AG04450 (cell line): ENCODE data around the gene MPP2. TPM values are rescaled to one million over a fixed set of nuclear protein-coding genes. Genes with fewer than 3 reads are reported as not detected.

Experiments used
- CTCF ChIA-PET: fragments of 300-600, 350-600 bp; formaldehyde crosslinking; extraction: SDS; loops from one replicate; lab custom pipeline; 2022; ENCODE audit warnings: antibody characterized with exemption, inconsistent platforms; lab: Charles Lee
- POLR2A ChIA-PET: fragments of 350-600 bp; formaldehyde crosslinking; extraction: SDS; loops from one replicate; lab custom pipeline; 2021; ENCODE audit warnings: antibody characterized with exemption, inconsistent platforms; lab: Yijun Ruan, JAX
- DNase-seq: peaks from one replicate; pipeline ENCODE4 v3.0.0-alpha.2; 2011; ENCODE audit warnings: low read depth, low spot score
- H3K27ac ChIP-seq: one replicate; pipeline ENCODE4 v1.5.1; 2012; ENCODE audit warnings: low read depth, low read length, control low read depth
- H3K27me3 ChIP-seq: one replicate; pipeline ENCODE4 v1.6.0; 2012; ENCODE audit warnings: low read length; ENCODE audit not compliant: control insufficient read depth, insufficient read depth
- H3K4me3 ChIP-seq: 2 replicates; pipeline ENCODE4 v1.5.1; 2011; ENCODE audit warnings: mild to moderate bottlenecking, low read depth, low read length, control low read depth
- H3K9me3 ChIP-seq: 2 replicates; pipeline ENCODE4 v1.5.1; 2012; ENCODE audit warnings: low read length; ENCODE audit not compliant: control insufficient read depth, insufficient read depth
- CTCF ChIP-seq: IDR thresholded peaks from 2 replicates; pipeline ENCODE4 v1.5.1; 2011; ENCODE audit warnings: low read depth, low read length, control low read depth, inconsistent platforms
- polyA plus RNA-seq: library from polyadenylated mRNA; depleted of rRNA; stranded (reverse); fragments of >200 nt; gene quantifications from 2 replicates; pipeline ENCODE4 v1.2.3, GENCODE V29; 2011; rRNA removed

Gene MPP2
- polyA plus RNA-seq, 1 experiment = 2.4 TPM

DNA sequence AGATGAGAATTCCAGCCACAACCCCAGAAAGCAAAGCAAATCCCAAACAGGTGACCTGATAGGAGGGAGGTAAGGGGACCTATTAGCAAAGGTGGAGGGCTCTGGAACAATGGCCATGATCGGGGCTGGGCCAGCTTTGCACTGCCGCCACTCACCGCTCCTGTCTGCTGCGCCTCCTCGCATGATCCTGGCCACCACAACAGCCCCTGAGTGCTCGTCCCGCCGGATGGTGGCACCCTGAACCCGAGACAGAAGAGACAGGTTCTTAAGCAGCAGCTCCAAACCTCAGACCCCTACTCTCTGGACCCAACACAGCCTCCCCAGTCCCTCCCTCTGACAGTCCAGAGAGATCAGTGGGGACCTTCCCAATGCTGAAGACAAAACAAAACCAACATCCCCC is 79.7 kb downstream of the MPP2 start:
- TF ChIP-seq CTCF = no peak
- Histone ChIP-seq H3K4me3 (no peak overlapping the region), H3K27ac (no peak overlapping the region), H3K27me3 (no peaks in the 10 kb centered on the region), H3K9me3 (no peaks in the 10 kb centered on the region; the same call in 1 of the 2 replicates)
- DNase-seq = no peak
- POLR2A ChIA-PET = no interaction called here
- CTCF ChIA-PET = no interaction called here

DNA sequence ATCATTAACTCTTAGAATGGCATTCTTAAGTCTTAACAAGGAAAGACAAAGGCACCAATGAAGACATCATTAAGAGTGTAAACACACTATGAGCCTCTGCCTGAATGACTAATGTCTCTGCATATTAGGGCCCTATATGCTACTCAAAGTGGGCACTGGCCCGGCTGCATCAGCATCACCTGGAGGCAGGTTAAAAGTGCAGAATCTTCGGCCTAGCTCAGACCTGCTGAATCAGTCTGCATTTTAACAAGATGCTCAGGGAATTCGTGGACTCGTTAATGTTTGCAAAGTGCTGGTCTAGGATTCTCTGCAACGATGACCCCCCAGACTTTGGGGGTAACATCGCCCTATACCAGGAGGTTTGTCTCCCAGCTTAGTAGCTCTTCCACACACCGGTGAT is 81.1 kb downstream of the MPP2 start:
- H3K9me3 ChIP-seq = no peaks in the 10 kb centered on the region; the same call in 1 of the 2 replicates
- TF ChIP-seq CTCF = no peak
- no peak overlapping the region for H3K27ac ChIP-seq
- ChIA-PET POLR2A (no interaction called here), CTCF (interaction anchor here (0.7 kb wide), 2 partner anchors 20 to 290 kb away, joined by 3 read pairs; partner anchors contain the start of gene CD300LG)
- DNase-seq = no peak
- no peaks in the 10 kb centered on the region for H3K27me3 ChIP-seq
- no peak overlapping the region for H3K4me3 ChIP-seq

DNA sequence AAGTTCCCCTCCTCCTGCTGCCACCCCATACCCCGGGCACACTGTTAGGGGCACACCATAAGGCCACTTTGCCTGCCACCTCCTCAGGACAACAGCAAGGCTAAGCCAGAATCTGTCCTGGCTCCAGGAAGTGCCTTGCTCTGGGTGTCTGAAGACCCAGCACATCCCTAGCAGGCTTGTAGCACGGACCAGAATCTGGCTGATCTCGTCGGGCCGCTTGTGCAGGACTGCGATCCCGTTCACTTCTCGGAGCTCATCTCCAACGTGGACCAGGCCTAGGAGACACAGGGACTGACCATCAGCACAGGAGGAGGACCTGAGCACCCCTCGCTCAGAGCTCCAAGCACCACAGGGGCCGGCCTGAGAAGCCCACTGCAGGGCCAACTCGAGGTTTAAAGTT is 81.8 kb downstream of the MPP2 start:
- POLR2A ChIA-PET = no interaction called here
- Histone ChIP-seq H3K9me3 (no peaks in the 10 kb centered on the region; the same call in 1 of the 2 replicates), H3K27me3 (no peaks in the 10 kb centered on the region), H3K27ac (no peak overlapping the region), H3K4me3 (no peak overlapping the region)
- no peak for DNase-seq
- CTCF ChIA-PET = no interaction called here
- TF ChIP-seq CTCF = no peak

Other genes with a start within 250 kb of the MPP2 start
- gene MEOX1, start 245.6 kb downstream of the MPP2 start, polyA plus RNA-seq = 0.05 and 0.07 TPM in 2 replicates
- gene SOST, start 148.7 kb downstream of the MPP2 start, polyA plus RNA-seq = not detected in 2 replicates
- gene DUSP3, start 128.6 kb downstream of the MPP2 start, polyA plus RNA-seq = 45.3 and 45.9 TPM in 2 replicates
- 0.02 TPM in 1 of 2 replicates, not detected in the other for gene CFAP97D1, start 127.1 kb downstream of the MPP2 start, polyA plus RNA-seq
- gene MPP3, start 74.4 kb downstream of the MPP2 start, polyA plus RNA-seq = 4.5 and 4.7 TPM in 2 replicates
- gene CD300LG, start 60.4 kb downstream of the MPP2 start, polyA plus RNA-seq = not detected in 2 replicates
- not detected in 2 replicates for gene PPY, start 34.9 kb upstream of the MPP2 start, polyA plus RNA-seq
- not detected in 2 replicates for gene PYY, start 46.4 kb upstream of the MPP2 start, polyA plus RNA-seq
- 0.93 and 1.1 TPM in 2 replicates for gene NAGS, start 97.1 kb upstream of the MPP2 start, polyA plus RNA-seq
- 31.3 and 35.5 TPM in 2 replicates for gene TMEM101, start 107.4 kb upstream of the MPP2 start, polyA plus RNA-seq
- 46.5 and 57.5 TPM in 2 replicates for gene LSM12, start 159.1 kb upstream of the MPP2 start, polyA plus RNA-seq
- 69.8 and 87.4 TPM in 2 replicates for gene G6PC3, start 163.2 kb upstream of the MPP2 start, polyA plus RNA-seq
- 21.3 and 36.7 TPM in 2 replicates for gene HDAC5, start 216.1 kb upstream of the MPP2 start, polyA plus RNA-seq
- gene HROB, start 234.4 kb upstream of the MPP2 start, polyA plus RNA-seq = 0.86 and 0.97 TPM in 2 replicates